ENCODE data around the gene UBE2E3.

GRCh38 chr2:181066333-181066732, 85.9 kb downstream of the UBE2E3 start:
- no peak for TF ChIP-seq EZH2phosphoT487 (IDR thresholded peaks at IDR 0.05; ENCODE audit: low read depth)
- TF ChIP-seq CTCF (IDR thresholded peaks at IDR 0.05; ENCODE audit: low read depth, low read length), result no peak
